Stimulated activated CD8-positive, alpha-beta memory T cell treated with anti-CD3 and anti-CD28 coated beads, Interleukin-4, amount 100 ng/mL, for 48 hours (primary cell): ENCODE data around the gene KRT73.
"Not testable (repeated sequence)": the region's sequence is repeated elsewhere in the genome, so short reads cannot be mapped to it uniquely, and the experiment has no call there.

Experiments
- DNase-seq: peaks from one replicate; pipeline ENCODE4 v3.0.0-alpha.2; 2020

KRT73 gene

DNA sequence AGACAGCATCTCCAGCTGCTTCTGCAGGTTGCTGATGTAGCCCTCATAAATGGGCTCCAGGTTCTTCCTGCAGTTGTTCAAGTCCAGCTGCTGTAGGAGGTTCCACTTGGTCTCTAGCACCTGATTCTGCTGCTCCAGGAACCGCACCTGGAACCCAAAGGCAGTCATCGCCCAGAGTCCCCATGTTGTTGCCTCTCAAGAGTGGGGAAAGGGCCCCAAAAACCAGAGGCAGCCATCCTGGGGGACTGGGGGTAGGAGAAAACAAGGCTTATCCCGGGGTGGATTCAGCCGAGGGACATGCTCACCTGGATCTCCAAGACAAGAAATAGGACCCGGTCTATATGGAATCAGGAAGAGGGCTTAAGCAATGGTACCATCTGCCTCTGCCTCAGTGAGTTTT is 19.4 kb downstream of the KRT73 start:
- peak; percentile 3 for DNase-seq

DNA sequence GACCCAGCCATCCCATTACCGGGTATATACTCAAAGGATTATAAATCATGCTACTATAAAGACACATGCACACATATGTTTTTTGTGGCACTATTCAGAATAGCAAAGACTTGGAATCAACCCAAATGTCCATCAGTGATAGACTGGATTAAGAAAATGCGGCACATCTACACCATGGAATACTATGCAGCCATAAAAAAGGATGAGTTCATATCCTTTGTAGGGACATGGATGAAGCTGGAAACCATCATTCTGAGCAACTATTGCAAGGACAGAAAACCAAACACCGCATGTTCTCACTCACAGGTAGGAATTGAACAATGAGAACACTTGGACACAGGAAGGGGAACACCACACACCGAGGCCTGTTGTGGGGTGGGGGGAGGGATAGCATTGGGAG is 24.1 kb downstream of the KRT73 start:
- not testable (repeated sequence) for DNase-seq

DNA sequence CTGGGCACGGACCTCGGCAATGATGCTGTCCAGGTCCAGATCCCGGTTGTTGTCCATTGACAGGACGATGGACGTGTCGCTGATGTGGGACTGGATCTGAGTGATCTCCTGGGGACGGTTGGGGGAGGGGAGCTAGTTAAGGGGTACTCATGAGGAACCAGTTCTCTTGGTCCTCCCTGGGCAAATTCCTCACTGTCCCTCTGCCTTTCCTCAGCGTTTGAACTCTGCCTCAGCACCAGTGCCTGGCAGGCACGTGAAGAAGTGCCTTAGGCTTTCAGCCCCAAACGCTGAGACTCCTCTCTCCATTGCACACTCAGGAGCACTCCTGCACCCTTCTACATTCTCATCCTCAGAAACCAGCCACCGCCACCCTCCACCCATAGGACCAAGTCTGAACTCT is 26.8 kb downstream of the KRT73 start:
- DNase-seq, result no peak

DNA sequence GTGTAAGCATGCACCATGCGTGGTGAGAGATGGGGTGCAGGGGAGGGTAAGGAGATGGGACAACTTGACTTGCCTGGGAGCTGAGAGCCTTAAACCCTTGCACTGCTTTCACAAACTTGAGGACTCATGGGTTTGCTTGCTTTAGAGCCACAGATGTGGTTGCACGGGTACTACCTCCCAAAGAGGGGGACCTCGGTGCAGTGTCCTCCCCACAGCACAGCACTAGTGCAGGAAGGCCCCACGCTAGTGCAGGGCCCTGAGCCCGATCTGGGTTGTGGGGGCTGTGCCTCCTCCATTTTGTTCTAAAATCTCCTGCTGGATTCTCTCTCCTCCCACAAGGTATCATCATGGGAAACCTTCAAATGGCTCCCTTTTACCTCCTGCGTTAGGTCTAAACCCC is 28.3 kb downstream of the KRT73 start:
- DNase-seq, result no peak

DNA sequence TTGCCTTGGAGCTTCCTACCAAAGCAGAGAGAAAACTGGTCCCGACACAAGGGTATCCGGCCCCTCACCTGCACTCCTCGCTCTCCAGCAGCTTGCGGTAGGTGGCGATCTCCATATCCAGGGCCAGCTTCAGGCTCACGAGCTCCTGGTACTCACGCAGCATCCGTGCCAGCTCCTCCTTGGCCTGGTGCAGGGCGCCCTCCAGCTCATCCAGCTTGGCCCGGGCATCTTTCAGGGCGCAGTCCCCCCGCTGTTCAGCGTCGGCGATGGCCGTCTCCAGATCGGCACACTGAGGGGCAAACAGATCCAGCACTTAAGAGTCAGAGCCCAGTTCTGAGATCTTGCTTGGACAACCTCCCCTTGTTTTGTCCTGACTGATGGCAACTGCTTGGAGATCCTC is 30.8 kb downstream of the KRT73 start:
- no peak for DNase-seq

DNA sequence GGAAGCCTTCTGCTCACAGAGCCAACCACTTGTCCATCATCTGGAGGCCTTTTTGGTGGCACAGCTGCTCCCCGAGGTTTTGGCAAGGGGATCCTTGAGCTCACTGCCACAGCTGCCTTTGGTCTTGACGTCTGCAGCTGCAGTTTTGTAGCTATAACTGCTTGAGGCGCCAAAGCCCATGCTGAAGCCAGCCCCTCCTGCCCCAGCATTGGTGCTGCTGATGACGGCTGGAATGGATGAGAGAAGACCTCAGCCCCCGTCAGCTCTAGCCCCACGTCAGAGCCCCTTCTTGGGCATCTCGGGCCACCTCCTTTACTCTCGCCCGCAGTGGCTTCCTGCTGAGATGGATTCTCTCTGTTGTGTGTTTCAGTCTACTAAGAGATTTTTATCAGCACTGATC is 32.4 kb downstream of the KRT73 start:
- peak; percentile 53 for DNase-seq

DNA sequence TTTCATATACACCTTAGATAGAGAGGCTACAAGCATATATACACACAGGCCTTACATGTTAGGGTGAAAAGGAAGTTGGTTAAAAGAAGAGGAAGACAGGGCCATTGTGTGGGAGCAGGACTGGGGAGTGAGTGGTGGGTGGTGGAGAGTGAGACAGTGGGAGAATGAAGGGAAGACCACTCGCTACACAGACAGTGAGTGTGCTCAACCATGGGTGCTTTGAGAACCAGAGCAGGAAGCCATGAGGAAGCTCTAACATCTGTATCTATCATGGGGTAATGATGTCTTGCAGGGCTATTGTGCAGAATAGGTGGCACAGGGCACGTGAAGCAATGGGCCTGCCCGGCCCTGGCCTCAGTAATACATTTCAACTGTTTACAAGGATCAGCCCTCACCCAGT is 33.3 kb downstream of the KRT73 start:
- DNase-seq, result no peak

DNA sequence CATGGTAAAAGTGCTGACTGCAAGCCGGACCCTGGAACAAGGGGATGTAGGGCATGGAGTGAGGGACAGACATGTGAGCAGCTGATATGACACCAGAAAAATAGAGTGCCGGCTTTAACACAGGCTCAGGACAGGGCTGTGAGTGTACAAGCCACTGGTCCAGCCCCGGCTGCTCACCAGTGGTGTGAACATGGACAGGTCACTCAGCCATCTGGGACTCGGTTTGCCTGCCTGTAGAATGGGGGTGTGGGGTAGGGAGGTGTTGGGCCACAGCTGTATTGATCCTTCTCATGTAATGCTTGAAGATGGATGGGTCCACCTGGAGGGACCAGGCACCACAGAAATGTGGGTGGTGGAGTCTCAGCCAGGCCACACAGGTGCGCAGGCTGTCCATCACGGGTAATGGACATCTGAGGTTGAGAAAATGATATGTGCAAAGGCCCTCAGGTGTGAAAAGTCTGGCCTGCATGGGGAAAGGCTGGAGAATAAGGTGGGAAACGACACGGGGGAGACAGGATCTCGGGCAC is 34.1 kb downstream of the KRT73 start:
- no peak for DNase-seq

DNA sequence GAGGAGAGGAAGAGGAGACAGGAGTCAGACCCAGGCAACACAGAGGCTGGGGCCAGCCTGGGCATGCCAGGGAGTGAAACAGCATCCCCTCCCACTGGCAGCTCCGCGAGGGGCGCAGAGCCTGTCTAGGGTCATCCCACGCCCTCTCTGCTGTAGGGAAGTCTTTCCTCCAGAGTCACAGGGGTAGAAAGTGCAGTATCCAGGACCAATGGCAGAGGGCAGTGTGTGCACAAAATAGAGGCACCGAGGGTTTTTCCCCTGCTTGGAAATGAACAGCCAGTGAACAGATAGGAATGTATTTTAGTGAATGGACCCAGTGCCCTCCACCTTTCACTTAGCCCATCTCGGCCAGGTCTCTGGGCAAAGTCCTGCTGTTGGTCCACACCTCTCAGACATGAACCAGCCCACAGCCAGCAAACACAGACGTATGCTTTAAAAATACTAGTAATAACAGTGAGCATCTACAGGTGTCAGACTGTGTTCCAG is 35.3 kb downstream of the KRT73 start:
- peak; percentile 76 for DNase-seq

DNA sequence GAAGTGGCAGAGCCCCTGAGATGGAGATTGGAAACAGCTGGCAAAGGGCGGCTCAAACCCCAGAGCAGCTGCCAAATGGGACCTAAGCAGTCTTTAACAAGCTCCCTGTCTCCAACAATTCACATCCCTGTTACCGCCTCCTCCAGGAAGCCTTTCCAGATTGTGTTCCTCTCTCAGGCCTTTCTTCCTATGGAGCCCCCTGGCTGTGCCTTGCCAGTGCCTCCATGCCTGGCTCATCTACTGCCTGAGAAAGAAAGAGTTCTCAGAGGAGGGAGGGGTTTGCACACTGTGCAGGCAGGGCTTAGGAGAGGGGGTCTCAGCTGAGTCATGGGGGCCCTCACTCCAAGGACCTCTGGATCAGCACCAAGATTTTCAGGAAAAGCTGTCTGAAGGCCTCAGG is 35.9 kb downstream of the KRT73 start:
- no peak for DNase-seq

DNA sequence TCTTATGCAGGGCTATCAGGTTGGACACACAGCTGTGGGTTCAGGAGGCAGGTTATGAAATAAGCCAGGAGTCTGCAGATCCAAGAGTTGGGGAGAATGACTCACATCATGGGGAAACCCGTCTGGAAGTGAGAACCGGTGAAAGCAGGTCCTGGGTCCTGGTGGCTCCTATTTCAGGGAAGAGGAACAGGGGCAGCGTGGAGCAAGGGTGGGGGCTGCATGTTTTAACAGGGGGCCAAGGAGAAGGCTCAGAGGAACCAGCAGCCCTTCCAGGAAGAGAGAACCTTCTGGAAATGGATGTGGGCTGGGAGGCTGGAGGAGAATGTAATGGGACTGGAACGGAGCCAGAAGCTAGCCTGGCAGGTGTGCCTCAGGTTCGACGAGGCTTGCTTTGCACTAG is 36.9 kb downstream of the KRT73 start:
- DNase-seq, result no peak

DNA sequence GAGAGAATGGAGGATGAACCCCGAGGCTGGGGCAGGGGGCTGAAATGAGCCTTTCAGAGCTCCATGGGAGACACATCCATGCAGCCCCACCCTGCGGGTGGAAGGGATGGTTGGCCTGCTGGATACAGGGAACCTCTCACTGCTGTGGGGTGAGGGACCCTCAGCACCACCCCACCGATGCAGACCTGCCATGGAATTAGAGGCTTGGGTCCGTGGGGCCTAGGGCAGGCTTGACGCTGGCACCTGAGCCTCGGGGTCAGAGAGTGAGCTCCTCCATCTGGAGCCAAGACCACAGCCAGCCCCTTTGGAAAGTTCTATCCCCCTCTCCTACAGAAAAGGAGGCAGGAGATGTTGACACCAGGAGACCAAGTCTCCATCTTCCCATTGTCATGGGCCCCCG is 37.3 kb downstream of the KRT73 start:
- no peak for DNase-seq

DNA sequence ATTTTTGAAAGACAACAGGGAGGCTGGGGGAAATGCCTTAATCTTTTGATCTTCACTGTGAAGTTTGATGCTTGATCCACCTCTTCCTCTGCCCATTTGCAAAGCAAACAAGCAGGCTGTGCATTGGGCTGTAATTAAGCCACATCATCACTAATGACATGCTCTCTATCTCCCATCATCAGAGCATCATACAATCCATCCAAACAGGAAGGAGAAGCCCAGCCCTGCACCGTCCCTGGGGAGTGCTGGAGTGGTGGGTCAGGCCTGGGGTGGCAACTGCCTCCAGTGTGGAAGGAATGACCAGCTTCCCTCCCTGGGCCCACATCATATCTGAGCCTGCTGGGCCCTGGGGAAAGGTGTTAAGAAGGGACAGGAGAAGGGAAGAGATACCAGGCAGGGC is 37.9 kb downstream of the KRT73 start:
- no peak for DNase-seq

DNA sequence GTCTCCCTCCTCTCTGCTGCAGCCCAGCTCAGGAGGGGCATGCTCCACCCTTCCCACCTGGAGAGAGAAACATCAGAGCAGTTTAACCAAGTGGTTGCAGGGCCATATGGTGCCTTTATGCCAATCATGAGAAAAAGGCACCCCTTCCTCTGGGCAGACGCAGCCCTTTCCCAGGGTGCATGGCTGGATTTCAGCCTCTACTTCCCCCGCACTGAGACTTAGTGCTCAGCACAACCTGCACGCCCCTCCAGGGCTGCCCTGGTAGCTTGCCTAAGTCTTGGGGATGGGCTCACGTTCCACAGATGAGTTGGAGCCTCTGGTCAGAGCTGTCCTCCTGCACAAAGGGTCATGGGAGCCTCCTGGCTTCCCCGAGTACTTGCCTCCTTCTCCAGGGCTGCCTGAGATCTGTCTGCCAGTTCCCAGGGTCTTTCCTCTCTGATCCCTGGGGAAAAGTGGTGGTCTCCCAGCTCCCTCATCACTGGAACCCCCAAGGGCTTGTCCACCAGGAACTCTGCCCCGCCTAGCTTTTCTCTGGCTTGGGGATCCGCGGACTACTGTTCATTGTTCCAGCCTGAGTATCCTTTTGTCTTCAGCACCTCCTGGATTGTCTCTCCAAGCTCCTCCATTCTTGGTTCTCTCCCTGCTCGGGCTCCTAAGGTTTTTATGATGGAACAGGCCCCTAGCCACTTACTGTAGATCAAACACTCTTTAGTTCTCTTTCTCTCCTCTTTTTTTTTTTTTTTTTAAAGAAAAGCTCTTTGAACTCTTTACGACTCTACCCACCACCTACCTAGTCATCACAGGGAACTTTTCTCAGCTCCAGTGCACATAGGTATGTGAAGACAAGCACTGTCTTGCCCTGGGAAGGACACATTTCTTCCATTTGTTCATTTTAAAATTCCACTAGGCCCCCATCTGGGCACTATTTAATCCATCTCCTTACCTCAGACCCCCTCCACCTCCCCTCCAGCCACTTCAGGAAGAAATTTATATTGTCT is 38.6 kb downstream of the KRT73 start:
- no peak for DNase-seq

DNA sequence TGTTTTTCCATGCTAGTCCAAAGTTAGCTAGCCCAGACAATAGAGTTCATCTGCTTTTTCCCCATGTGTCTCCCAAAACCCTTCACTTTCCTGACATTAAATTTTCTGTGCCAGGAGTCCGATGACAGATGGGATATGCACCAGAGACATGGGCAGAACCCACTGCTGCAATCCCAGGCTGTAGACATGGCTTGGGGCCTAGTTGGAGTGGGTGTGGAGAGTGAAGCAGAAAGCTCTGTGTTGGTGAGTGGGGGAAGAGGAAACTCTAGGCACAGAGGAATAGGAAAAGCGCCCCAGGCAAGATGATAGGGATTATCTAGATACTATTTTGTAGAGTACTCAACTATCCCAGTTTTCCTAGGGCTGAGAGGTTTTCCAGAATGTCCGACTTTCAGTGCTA is 39.9 kb downstream of the KRT73 start:
- DNase-seq, result no peak

DNA sequence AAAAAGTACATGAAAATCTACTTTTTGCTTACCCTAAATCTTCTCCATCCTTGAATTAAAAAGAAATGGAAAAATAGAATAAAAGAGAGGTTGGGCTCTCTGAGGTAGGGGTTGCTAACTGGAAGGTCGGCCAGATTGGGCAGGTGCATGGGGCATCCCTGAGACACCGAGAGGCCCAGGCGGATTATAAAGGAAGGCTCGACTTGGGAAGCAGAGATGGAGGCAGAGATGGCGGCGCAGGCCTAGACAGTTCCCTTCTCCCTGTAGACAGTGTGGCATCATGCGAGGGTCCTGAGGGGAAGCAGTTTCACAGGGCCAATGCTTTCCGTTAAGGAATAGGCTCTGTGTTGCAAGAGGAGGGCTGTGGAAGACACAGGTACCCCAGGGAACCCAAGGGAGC is 41.0 kb downstream of the KRT73 start:
- DNase-seq, result no peak

DNA sequence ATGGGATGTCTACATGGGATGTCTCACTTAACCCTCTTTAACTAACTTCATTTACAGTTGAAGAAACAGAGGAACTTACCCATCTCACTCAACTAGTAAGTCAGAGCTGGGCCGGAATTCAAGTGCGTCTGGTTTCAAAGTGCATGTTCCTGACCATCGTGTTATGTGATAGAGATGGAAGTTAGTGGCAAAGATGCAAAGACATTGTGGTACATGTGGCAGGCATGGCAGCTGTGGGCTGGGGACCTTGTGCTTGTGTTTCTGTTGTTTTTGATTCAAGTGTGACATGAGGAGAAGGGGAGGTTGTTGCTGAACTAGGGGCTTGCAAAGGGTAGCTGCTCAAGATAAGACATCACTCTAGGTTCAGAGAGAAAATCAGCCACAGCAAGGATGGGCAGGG is 42.4 kb downstream of the KRT73 start:
- DNase-seq, result no peak

DNA sequence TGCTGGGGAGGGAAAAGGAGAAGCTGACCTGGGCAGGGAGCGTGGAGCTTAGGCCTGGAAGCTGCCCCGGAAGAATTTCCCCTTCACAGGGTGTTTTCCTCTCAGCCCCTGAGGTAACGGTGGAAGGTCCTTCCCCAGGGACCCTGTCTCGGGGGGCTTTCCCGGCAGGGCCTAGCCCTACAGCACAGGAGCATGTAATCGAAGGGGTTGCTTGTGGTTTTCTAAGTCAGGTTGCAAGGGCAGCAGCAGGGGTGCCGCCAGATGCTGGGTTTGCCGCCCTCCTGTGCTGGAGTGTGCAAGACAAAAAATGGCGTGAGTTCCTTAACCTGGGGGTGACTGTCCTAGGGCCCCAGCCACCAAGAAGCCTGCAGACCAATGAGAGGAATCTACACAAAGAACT is 43.1 kb downstream of the KRT73 start:
- DNase-seq, result no peak

DNA sequence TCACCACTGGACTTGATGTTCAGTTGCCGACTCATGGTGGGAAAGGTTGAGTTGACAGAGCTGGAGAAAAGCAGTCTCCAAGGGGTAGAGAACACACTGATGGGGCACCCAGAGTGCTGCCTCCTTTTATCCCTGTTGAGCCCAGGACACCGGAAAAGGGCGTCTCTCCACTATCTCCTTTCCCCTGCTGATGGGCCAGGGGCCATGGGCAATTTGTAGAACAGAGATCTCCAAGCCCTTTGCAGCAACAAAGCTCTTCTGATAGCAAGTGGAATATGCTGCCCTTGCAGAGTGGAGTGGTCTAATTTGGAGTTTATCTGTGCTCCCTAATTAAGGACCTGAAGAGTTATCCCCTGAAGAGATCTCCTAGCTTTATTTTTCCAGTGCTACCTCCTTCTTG is 44.6 kb downstream of the KRT73 start, which contains the start of gene KRT74:
TSS of gene KRT74 (minus strand) at position 101 of the 400 bp plus-strand sequence. CDS start at position 35, 66 bp downstream.
- no peak for DNase-seq

DNA sequence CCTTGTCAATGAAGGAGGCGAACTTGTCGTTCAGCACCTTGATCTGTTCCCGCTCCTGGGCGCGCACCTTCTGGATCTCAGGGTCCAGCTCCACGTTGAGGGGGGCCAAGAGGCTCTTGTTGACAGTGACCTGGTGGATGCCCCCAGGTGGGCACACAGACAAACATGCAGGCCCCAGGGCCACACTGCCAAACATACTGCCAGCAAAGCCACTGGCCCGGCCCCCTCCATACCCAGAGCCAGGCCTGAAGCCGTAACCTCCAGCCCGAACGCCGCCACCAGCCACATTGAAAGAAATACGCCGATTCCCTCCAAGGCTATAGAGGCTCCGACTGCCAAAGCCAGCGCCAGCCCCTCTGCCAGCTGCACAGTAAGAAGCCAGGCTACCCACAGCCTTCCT is 45.1 kb downstream of the KRT73 start:
- DNase-seq, result no peak

DNA sequence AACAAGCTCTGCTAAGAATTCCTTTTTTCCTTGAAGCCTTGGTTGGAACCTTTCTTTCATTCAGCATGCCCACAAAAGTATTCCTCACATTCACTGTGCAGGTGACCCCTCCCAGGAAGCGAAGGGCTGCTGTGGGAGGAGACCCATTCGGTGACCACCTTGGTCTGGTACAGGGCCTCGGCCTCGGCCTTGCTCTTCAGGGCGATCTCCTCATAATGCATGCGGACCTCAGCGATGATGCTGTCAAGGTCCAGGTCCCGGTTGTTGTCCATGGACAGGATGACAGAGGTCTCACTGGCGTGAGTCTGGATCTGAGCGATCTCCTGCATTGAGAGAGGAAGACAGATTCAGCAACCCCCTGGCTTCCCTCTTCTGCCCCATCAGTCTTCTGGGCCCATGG is 47.8 kb downstream of the KRT73 start:
- DNase-seq, result no peak

DNA sequence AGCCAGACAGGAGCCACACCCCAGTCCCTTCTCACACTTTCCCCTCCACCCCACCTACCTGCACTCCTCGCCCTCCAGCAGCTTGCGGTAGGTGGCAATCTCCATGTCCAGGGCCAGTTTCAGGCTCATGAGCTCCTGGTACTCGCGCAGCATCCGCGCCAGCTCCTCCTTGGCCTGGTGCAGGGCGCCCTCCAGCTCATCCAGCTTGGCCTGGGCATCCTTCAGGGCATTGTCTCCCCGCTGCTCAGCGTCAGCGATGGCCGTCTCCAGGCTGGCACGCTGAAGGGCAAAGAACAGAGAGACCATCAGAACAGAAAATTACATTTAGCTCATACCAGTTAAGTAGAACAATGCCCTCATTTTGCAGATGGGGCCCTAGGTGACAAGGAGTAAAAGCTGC is 50.2 kb downstream of the KRT73 start:
- no peak for DNase-seq

DNA sequence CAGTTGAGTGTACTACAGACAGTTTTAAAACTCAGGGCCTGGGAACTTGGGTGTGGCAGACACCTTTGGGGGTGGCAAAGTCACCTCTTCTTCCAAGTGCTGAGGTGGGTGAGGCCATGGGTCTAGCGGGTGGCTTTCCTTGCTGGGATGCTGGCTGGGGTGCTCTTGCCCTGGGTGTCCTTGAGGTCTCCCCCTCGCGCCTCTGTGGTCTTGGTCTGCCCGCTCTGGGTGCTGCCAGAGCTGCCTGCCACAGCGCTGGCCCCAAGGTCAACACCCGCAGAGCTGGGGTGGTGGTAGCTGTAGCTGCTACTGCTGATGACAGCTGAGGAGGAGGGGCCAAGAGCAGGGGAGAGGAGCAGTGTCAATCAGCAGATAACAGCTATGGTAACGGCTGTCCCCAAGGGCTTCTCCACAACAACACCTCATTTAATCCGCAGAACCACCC is 51.5 kb downstream of the KRT73 start:
- peak; percentile 37 for DNase-seq

DNA sequence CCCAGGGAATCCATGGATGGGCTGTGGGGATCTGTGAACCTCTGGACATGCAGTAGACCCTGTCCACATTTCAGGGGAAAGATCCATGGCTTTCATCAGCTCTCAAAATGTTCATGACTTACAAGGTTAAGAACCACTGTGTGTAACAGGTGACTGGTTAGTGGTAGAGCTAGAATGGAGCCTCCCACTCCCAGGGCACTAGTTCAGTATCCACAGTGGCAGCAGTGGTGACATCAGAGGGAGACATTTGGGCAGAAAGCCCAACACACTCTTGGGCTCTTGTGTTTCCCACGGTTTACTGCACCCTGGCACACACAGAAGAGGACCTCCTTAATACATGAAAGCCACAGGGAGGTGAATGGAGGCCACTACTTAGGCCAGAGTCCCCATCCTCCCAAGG is 53.8 kb downstream of the KRT73 start:
- no peak for DNase-seq
